Right hindlimb (tissue), 1 donor: ENCODE data around the gene STAB1.

Source experiments
- DNase-seq: peaks from one replicate; pipeline ENCODE4 v3.0.0-alpha.2; 2018

Gene STAB1

DNA sequence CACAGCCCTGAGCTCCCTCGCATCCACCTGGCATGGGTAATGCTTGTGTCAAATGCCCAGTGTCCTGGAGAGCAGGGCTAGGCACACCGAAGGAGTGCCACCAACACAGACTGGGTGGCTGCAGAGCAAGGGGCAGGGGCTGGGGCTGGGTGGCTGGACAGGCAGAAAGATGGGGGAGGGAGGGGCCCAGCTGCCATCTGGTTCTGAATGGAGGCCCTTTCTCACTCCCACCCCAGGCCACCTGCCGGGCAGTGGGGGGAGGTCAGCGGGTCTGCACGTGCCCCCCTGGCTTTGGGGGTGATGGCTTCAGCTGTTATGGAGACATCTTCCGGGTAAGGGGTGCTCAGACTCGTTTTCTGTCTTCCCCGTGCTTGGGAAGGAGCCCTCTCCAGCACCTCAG is 17.0 kb downstream of the STAB1 start:
- DNase-seq: no peak

DNA sequence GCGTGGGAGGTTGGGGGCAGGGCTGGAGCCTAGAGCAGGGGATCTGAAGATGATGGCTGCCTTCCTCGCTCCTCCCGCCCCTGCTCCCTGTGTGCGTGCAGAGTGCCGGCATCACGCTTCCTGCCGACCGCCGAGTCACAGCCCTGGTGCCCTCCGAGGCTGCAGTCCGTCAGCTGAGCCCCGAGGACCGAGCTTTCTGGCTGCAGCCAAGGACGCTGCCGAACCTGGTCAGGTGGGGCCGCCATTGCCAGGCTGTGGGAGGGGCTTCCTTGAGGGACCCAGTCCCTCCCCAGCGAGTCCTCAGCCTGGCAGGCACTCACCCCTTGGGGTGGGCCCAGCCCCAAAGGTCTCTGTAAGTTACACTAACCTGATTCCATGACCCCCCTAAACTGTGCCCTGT is 17.6 kb downstream of the STAB1 start:
- DNase-seq: no peak

DNA sequence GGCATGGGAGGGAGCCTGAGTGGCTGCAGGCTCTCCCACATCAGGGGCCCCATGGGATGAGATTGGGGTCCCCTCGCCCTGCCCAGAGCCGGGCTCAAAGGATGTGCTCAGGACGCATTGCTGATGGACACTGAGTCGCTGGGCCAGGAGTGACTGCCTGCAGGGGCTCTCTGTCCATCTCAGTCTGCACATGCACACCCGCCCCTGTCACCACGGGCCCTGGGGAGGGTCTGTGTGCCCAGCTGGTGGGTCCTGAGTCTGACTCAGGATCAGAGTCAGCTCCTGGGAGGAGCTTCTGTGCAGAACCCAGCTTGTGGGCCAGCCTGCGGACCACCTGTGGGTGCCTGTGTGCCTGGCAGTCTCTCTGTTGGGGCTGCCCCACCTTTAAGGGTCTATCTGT is 18.1 kb downstream of the STAB1 start:
- no peak for DNase-seq

DNA sequence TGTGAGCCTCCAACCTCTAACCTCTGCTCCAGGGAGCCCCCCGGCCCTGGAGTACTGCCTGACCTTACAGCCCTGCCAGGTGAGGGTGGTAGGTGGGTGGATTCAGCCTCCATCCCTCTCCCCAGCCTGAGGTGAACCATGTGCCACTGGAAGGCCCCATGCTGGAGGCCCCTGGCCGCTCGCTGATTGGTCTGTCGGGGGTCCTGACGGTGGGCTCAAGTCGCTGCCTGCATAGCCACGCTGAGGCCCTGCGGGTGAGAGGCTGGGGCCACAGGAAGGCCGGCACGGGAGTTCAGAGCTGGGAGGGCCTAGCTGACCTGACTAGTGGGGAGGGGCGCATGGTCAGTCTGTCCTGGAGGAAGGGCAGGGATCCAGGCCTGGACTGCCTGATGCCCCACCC is 19.4 kb downstream of the STAB1 start:
- no peak for DNase-seq

DNA sequence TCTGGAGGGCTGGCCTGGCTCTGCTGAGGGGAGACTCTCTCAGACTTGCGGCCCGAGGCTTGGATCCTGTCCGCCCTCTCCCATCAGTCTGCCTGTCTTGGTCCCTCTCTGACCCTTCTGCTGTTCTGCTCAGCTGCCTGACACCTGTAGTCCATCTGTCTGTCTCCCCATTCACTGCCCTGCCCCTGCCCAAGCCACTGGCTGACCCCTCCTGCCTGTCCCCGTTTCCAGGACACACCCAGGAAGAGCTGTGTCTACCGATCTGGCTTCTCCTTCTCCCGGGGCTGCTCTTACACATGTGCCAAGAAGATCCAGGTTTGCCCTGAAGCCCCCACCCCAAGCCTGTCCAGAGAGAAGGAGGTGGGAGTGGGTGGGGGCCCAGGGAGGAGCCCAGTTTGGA is 20.1 kb downstream of the STAB1 start:
- no peak for DNase-seq

DNA sequence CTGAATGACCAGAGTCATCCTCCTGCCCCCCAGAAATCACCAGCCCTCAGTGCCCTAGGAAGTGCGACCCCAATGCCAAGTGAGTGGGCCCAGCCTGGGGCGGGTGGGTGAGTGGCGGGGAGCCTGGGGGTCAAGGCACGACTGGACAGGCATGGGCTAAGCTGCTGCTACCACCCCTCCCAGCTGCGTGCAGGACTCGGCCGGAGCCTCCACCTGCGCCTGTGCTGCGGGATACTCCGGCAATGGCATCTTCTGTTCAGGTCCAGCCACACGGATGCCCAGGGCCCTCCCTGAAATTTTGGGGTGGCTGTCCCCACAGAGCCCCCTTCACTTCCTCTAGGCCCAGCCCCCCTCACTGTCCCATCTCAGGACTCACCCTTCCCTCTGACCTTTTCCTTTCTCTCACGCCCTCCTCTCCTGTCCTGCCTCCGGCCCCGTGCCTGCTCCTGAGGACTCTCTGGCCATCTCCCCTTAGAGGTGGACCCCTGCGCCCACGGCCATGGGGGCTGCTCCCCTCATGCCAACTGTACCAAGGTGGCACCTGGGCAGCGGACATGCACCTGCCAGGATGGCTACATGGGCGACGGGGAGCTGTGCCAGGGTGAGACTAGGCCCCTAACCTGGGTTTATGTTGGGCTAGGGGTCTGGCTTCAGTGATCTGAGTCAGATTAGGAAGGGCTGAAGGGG is 21.5 kb downstream of the STAB1 start:
- DNase-seq: no peak

DNA sequence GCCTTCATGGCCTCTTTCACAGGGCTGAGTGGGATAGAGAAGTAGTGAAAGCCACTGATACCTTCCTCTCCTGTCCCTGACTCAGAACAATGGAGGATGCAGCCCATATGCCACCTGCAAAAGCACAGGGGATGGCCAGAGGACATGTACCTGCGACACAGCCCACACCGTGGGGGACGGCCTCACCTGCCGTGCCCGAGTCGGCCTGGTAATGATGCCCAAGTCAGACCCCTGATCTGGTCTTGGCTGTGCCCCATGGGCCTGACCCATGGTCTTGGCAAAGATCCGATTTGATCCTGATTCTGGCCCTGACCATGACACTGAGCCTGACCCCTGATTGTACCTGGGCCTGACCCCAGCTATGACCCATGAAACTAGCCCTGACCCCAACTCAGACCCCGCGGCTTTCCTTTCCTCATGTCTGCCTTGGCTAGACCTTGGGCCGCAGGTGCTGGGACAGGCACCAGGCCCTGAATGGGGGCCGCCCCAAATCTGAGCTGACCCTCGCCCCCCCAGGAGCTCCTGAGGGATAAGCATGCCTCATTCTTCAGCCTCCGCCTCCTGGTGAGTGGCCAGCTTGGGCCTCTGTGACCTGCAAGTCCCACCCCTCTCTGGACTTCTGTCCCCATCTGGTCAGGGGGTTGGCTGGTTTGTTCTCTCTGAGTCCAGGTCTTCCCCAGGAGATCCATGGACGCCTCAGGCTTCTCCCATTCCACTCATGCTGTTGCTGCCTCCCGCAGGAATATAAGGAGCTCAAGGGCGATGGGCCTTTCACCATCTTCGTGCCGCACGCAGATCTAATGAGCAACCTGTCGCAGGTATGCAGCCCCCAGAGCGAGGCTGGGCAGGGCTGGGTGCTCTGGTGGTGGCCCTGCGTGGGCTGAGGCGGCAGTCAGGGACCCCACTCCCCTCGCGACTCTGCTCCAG is 22.9 kb downstream of the STAB1 start:
- no peak for DNase-seq

DNA sequence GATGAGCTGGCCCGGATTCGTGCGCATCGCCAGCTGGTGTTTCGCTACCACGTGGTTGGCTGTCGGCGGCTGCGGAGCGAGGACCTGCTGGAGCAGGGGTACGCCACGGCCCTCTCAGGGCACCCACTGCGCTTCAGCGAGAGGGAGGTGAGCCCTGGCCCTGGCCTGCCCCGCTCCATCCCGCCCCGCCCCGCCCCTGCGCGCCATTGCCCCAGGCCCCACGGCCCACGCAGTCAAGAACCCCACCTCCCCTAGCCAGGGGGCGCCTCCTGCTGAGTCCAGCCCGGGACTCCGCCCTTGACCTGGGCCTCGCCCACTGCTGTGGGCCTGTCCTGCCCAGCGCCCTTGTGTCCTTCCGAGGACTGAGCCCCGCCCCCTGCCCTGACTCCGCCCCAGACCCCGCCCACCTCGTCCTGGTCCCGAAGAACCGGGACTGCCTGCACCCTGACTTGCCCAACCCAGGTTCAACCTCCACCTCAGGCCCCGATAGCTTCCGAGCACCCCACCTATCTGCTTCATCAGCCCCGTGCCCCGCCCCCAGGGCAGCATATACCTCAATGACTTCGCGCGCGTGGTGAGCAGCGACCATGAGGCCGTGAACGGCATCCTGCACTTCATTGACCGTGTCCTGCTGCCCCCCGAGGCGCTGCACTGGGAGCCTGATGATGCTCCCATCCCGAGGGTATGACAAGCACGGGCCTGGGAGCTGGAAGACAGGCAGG is 23.7 kb downstream of the STAB1 start:
- no peak for DNase-seq

DNA sequence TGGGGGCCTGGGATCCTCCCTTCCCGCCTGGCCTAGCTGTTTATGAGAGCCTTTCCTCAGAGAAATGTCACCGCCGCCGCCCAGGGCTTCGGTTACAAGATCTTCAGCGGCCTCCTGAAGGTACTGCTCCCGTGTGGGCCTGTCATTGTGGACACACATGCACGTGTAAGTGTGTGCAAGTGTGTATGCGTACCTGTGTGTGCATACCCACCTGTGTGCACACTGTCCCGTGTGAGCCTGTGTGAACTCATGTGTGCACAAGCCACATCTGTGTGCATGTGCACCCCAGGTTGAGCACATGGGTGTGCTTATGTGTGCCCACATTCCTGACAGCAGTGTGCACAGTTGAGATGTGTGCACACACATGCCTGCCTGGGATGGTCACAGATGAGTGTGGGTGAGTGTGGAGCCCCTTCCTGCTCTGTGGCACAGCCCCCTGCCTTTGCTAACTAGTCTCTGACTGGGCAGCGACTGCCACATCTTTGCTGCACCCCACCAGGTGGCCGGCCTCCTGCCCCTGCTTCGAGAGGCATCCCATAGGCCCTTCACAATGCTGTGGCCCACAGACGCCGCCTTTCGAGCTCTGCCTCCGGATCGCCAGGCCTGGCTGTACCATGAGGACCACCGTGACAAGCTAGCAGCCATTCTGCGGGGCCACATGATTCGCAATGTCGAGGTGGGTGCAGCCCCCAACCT is 24.5 kb downstream of the STAB1 start:
- no peak for DNase-seq

DNA sequence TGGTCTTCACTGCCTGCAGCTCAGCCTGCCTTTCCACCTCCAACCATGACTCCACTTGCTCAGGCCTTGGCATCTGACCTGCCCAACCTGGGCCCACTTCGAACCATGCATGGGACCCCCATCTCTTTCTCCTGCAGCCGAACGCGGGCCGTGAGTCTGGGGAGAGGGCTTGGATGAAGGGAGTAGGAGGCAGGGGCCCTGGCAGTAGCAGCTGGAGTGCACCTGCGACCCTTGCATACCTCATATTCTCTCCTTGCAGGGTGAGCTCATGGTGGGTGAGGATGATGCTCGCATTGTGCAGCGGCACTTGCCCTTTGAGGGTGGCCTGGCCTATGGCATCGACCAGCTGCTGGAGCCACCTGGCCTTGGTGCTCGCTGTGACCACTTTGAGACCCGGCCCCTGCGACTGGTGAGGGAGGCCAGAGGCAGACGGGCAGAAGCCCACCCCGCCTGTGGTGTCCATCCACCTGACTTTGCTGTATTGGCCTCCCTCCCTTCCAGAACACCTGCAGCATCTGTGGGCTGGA is 25.1 kb downstream of the STAB1 start:
- no peak for DNase-seq

DNA sequence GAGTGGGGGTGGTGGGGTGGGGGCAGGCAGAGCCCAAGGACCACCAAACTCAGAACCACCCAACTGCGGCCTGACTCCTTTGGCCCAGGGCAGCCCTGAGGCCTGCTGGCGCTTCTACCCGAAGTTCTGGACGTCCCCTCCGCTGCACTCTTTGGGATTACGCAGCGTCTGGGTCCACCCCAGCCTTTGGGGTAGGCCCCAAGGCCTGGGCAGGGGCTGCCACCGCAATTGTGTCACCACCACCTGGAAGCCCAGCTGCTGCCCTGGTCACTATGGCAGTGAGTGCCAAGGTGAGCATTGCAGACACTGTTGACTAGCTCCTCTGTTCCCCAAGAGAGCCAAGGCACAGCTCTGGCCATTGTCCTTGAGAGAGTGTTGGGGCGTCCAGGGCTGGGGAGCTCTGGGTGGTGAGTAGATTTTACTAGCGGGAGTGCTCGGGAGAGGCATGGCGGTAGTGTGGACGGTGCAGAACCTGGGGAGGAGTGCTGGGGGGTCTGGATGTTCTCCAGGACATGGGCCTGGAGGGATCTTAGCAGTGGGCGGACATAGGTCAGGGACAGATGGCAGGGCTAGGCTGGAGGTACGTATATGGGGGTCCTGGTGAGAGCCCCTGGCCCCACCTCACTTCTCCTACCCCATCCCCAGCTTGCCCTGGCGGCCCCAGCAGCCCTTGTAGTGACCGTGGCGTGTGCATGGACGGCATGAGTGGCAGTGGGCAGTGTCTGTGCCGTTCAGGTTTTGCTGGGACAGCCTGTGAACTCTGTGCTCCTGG is 25.8 kb downstream of the STAB1 start:
- DNase-seq: no peak

DNA sequence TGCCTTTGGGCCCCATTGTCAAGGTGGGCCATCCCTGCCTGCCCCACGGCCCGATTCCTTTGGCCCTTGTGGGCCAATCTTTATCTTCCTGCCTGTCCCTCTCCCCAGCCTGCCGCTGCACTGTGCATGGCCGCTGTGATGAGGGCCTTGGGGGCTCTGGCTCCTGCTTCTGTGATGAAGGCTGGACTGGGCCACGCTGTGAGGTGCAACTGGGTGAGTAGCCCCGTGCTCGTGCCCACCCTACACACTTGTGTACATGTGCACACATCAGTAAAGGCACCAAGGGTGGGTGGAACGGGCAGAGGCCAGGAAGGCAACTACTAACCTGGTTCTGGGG is 26.3 kb downstream of the STAB1 start:
- DNase-seq: peak; percentile 16

DNA sequence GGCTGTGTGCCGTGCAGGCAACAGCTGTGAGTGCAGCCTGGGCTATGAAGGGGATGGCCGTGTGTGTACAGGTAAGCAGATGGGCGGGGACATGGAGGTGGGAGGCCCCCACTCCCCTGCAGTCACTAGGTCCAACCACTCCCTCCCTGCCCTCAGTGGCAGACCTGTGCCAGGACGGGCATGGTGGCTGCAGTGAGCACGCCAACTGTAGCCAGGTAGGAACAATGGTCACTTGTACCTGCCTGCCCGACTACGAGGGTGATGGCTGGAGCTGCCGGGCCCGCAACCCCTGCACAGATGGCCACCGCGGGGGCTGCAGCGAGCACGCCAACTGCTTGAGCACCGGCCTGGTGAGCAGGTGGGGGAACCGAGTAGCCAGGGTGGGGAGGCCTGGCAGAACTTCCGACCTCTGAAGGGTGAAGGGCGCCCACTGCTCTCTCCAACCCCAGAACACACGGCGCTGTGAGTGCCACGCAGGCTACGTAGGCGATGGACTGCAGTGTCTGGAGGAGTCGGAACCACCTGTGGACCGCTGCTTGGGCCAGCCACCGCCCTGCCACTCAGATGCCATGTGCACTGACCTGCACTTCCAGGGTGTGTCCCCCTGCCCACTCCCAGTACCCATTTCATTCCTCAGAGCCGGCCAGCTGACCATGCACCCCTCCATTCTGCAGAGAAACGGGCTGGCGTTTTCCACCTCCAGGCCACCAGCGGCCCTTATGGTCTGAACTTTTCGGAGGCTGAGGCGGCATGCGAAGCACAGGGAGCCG is 26.9 kb downstream of the STAB1 start:
- peak; percentile 18 for DNase-seq

DNA sequence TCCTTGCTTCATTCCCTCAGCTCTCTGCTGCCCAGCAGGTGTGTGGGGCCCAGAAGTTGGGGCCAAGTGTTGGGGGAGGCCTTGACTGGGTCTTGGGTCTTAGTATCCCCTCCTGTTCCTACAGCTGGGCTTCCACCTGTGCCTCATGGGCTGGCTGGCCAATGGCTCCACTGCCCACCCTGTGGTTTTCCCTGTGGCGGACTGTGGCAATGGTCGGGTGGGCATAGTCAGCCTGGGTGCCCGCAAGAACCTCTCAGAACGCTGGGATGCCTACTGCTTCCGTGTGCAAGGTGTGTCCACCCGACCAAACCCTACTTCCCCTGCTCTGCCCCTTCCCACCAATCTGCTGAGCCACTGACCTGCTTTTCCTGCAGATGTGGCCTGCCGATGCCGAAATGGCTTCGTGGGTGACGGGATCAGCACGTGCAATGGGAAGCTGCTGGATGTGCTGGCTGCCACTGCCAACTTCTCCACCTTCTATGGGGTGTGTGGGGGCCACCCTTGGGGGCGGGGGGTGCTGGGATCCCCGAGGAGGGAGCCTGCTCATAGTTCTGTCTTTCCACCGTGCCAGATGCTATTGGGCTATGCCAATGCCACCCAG is 27.6 kb downstream of the STAB1 start:
- peak; percentile 15 for DNase-seq

DNA sequence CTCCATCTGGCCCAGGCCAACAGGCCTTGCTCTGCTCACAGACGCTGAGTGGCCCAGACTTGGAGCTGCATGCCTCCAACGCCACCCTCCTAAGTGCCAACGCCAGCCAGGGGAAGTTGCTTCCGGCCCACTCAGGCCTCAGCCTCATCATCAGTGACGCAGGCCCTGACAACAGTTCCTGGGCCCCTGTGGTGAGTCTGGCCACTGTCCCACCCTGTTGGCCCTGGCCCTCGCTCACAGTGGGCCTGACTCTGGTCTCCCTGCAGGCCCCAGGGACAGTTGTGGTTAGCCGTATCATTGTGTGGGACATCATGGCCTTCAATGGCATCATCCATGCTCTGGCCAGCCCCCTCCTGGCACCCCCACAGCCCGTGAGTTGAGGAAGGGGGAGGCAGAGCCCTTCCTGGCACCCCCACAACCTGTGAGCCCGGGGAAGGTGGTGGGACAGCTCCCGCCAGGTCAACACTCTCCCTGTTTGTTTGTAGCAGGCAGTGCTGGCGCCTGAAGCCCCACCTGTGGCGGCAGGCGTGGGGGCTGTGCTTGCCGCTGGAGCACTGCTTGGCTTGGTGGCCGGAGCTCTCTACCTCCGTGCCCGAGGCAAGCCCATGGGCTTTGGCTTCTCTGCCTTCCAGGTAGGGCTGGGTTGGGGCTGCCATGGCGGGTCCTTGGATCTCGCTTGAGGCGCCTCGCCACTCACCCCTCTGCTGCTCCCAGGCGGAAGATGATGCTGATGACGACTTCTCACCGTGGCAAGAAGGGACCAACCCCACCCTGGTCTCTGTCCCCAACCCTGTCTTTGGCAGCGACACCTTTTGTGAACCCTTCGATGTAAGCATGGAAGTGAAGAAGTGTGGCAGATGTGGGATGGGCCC is 28.5 kb downstream of the STAB1 start:
- DNase-seq: peak; percentile 18

DNA sequence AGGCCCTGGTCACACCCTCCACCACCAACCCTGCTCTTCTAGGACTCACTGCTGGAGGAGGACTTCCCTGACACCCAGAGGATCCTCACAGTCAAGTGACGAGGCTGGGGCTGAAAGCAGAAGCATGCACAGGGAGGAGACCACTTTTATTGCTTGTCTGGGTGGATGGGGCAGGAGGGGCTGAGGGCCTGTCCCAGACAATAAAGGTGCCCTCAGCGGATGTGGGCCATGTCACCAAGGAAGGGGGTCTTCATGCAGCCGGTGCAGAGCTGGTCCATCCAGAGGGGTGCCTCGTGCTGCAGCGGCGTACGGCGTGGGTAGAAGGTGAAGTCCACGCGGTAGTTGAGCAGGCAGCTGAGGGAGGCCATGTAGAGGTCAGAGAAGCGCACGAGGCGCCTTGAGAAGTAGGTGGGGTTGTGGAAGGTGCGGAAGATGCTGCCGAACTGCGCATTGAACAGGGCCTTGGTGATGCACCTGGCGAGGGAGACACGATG is 29.2 kb downstream of the STAB1 start:
- DNase-seq: peak; percentile 17

DNA sequence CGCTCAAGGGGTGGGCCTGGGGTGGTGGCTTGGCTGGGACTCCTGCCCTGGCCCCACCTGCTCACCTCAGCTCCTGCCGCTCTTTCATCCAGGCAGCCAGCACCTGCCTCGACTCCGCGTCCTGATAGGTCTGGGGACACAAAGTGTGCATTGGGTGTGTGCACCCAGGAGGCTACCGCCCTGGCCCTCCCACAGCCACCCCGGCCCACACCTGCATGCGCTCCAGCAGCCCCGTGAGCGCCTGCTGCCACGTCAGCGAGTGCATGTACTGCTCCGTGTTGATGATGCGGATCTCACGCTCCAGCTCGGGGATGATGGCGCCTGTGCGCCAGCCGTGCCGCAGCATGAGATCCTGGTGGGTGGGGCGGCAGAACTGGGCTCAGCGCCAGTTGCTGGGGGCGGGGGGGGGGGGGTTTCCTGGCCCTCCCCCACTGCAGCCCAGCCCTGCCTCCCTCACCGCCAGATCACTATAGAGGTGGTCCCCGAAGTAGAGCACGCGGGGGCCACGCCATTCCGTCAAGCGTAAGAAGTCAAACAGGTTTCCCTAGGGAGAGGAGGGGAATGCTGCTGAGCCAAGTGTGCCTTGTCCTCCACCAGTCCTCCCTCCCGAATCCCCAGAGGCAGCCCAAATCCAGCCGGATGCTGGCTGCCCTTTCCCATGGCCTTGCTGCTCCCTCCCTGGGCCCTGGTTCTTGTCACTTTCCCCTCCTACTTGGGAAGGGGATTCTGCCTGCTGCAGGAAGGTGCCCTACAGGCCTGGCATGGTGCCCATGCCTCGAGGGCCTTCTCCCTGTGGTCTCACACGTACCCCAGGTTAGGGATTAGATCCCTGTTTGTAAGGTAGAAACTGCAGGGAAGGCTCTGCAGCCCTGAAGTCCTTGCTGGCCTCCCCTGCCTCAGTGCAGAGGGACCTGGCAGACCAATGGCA is 29.9 kb downstream of the STAB1 start:
- peak; percentile 36 for DNase-seq
